ENCODE data around the gene ADAM19.
"Not testable (repeated sequence)": the region's sequence is repeated elsewhere in the genome, so short reads cannot be mapped to it uniquely, and the experiment has no call there.

ADAM19 gene

DNA sequence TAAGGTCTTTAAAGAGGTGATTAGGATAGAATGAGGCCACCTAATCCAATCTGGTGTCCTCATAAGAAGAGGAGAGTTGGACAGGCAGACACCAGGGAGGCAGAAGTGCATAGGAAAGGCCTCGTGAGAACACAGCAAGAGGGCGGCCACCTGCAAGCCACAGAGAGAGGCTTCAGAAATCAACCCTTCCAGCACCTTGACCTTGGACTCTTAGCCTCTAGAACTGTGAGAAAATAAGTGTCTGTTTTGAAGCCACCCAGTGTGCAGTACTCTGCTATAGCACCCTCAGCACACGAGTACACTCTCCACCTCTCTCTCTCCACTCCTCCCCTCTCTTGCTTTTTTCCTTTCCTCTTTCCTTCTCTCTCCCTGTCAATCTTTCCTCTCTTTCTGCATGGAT, 88.7 kb downstream of the ADAM19 start:
- no peak for DNase-seq (ENCODE audit: low read depth in 2 of 3, low spot score in 1 of 3)

DNA sequence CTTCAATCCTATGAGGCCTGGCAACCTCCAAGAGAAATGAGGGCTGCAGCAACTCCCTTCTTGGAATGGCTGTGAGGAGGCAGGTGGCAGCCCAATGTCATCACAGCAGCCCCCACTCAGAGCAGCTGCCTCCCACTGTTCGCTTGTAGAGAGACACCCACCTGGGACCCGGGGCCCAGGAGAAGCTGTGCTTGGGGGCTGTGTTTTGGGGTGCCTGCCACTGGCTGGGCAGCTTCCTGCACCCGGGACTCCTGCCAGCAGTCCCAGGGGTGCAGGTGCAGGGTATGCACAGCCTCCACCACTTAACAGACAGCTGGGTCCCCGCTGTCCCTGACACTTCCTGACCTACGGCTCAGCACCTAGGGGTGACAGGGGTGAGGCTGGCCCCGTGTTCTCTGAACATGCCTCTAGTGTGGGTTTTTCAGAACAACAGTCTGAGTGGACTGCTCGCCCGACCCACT, 89.3 kb downstream of the ADAM19 start:
- no peak for DNase-seq (ENCODE audit: low read depth in 2 of 3, low spot score in 1 of 3)

DNA sequence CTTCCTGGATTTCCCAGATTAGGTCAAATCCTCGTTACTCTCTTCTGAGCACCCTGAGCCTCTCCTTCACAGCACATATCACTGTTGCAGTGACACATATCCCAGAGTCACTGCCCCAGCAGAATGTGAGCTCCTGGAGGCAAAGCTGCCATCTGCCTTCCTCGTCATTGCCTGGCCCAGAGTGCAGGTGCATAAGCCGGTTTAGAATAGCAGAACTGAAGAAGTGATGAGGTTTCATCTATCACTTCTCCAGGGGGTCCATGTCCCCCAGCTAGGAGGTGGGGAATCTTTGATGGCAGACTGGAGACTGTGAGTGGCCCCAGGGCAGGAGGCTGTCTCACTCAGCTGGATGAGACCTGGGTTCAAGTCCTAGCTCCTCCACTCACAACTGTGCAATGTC, 89.8 kb downstream of the ADAM19 start:
- no peak for DNase-seq (ENCODE audit: low read depth in 2 of 3, low spot score in 1 of 3)

DNA sequence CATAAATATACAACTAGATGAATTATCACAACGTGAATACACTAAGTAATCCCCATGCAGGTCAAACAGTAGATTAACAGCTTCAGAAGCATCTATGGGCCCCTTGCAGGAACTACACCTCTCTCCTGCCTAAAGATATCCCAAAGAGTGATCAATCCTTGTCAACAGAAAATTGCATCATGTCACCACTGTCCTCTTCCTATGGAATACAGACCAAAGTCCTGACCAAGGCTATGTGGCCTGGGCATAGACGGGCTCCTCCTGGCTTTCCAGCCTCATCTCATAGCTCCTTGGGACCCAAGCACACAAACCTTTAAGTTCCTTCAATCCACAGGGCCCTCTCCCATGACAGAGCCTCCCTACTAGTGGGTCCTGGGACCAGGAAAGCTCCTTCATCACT, 90.2 kb downstream of the ADAM19 start:
- DNase-seq (ENCODE audit: low read depth in 2 of 3, low spot score in 1 of 3), result no peak

GRCh38 chr5:157484768-157485167, 90.8 kb downstream of the ADAM19 start:
- DNase-seq (ENCODE audit: low read depth in 2 of 3, low spot score in 1 of 3), result no peak

DNA sequence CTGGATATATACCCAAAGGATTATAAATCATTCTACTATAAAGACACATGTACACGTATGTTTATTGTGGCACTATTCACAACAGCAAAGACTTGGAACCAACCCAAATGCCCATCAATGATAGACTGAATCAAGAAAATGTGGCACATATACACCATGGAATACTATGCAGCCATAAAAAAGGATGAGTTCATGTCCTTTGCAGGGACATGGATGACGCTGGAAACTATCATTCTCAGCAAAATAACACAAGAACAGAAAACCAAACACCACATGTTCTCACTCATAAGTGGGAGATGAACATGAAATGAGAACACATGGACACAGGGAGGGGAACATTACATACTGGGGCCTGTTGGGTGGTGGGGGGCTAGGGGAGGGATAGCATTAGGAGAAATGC, 92.9 kb downstream of the ADAM19 start:
- not testable (repeated sequence) for DNase-seq (ENCODE audit: low read depth in 2 of 3, low spot score in 1 of 3)

DNA sequence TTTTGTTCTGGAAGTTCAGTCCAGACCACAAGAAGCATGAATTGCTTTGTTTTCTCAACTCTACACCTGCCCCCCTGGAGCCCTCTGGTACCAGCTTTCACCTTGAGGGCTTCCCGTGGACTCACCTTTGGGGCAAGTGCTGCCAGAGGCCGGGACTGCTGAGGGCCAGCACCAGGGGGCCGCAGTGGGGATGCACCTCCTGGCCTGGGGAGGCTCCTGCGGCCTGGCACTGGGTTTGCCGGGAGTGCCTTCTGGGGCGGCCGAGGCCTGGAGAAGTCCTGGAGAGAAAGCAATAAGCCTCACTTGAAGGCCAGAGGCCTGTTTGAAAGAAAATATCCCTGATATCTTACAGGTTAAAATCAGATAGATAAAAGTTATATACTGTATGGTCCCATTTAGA, 93.9 kb downstream of the ADAM19 start:
- no peak for DNase-seq (ENCODE audit: low read depth in 2 of 3, low spot score in 1 of 3)

DNA sequence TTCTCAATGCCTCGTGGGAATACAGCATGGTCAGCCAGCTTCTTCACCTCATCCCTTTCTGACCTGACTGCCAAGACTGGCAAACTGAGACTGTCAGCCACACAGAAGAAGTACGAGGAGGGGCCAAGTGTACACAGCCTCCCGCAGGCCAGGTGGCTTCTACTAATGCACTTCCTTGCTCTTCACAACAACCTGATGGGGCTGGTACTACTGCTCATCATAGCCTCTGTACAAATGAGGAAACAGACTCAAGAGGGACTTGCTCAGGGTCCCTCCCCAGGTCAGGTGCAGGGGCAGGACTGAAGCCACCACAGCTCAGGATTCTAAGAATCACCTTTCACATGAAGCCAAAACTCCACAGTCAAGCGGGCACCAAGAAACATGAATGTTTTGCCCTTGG, 94.3 kb downstream of the ADAM19 start:
- no peak for DNase-seq (ENCODE audit: low read depth in 2 of 3, low spot score in 1 of 3)

DNA sequence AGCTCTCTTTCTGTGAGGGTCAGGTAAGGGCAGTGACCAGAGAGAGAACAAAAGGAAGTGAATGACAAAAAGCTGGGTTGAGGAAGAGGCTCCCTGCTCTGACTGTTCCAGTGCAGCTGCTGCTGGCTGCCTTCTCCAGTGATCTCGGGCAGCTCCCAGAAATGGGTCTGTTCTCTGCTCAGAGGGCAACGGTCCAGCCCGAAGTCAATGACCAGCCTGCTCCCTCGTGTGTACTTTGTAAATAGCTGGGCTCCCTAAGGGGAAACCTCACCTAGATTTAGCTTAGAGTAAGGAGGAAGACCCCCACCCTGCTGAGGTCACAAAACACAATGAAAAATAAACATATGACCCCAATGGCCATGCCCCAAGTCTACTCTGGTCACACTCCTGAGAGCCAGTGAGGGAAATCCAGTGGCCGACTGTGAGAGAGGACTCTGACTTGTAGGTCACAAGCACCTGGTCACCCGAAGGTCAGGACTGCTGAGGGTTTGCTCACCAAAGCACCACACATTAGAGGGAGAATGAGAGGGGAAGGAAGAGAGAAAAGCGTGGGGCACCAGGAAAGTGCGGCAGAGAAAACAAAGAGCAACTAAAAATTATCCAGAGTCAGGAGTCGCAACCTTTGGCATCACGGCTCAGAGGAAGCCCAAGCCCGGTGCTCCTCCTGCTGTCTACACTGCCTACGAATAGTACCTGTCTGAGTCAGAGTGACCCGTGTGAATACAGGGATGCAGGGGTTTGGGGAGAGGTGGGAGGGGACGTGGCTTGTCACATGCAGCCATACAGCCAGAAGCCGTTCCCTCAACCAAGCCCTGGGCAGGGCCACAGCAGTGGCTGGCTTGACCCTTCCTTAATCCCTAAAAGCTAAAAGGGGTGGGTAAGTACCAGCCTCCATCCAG, 95.7 kb downstream of the ADAM19 start:
- no peak for DNase-seq (ENCODE audit: low read depth in 2 of 3, low spot score in 1 of 3)

GRCh38 chr5:157479166-157479565, 96.4 kb downstream of the ADAM19 start:
- DNase-seq (ENCODE audit: low read depth in 2 of 3, low spot score in 1 of 3), result no peak

GRCh38 chr5:157478726-157479125, 96.8 kb downstream of the ADAM19 start:
- no peak for DNase-seq (ENCODE audit: low read depth in 2 of 3, low spot score in 1 of 3)

- DNase-seq (ENCODE audit: low read depth in 2 of 3, low spot score in 1 of 3), result no peak
These were observed 97.6 kb downstream of the ADAM19 start for GRCh38 chr5:157477814-157478494.

DNA sequence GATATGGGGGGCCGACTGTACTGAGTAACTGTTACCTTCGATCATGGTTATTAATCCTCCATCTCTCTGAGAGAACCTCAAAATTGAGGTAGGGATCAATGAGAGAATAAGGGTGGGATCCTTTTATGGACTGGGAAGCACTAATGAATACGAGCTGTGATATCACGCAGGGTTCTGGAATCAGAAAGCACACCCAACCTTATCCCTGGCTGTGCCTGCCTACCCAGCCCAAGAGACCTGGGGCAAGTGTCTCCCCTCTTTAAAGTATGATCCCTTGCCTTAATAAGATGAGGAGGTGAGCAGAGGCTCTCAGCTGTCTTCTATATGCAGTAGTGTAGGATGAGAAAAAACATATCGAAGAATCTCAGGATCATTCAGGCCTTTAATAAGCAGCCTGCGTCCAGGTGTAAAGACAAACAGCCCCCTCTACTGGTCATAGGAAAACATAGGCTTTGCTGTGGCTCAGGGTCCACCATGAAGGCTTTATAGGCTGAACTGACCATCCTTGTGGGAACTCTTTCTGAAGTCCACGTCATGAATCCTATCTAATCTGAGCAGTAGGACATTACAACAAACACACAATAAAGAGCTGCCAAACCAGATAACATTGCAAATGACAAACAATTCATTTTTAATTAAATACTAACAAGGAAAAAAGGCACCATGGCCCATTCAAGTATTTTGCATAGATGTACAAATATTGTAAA, 98.7 kb downstream of the ADAM19 start:
- peak in 1 of 3 donors; percentile 26 for DNase-seq (ENCODE audit: low read depth in 2 of 3, low spot score in 1 of 3)

GRCh38 chr5:157475432-157475831, 100.1 kb downstream of the ADAM19 start:
- no peak for DNase-seq (ENCODE audit: low read depth in 2 of 3, low spot score in 1 of 3)

DNA sequence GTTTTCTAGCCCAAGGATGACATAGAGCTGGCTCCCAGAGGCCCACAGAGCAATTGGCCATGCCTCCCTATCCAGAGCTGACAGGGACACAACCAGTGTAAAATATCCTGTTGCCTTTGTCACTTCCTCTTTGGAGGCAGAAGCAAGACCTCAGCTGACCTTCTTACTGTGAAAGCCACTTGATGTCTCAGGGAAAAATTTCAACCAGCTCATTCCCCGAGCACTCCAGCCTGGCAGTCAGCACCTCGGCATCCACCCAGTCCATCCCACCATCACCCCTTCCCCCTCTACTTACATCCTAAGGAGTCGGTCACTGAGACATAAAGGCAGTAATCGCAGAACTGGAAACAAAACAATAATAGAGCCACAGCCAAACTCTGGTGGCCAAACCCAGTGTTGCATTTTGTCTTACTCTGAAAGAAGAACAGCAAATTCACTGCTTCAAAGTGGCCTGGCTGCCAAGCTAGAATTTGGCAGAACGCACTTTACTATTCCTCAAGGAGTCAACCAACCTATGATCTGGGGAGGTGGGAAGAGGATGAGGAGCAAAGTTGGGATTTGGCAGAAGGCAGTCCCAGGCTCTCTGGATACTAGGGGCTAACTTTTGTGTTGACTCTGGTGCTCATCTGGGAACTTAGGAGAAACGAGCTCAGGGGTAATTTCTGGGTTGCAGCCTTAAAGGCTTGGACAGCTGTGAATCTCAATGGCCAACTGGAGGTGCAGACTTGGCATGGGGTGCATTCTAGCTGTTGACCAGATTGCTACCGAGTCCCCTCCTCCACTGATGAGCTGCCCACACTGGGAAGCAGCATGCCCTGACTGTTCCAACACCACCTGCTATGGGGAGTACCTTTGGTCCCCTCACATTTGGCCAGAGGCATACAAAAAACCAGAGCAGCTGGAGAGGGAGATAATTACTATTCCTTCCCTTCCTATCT, 101.9 kb downstream of the ADAM19 start:
- DNase-seq (ENCODE audit: low read depth in 2 of 3, low spot score in 1 of 3), result no peak

DNA sequence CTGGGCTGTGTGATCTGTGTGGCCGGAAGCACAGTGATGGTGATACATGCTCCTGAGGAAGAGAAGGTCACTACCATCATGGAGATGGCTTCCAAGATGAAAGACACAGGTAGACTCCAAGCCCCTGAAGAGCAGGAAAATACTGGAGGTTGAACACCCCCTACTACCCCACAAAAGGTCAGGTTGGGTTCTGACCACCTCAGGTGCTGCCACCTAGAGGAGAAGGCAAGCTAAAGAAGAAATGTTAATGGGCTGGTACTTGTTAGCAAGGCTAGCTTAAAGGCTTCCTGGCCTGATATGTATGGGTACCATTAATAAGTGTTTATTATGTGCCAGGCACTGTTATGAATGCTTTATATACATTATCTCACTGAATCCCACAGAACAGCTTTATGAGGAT, 103.9 kb downstream of the ADAM19 start:
- DNase-seq (ENCODE audit: low read depth in 2 of 3, low spot score in 1 of 3), result no peak

DNA sequence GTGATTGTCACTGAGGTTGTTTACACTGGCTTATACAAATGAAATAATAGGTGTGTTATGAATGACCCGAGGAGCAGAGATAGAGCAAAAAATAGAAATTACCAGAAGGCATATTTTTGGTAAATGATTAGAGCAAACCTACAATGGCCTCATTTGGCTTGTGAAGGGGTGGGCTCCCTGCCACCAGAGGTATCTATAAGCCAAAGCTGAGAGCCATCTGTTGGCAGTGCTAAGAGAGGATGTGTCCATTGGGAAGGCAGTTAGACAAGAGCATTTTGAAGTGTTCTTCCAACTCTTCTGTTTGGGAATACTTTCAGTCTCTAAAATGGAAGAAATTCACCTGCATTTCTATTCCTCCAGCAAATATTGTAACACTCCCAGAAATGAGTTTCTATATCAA, 104.9 kb downstream of the ADAM19 start:
- DNase-seq (ENCODE audit: low read depth in 2 of 3, low spot score in 1 of 3), result no peak

- DNase-seq (ENCODE audit: low read depth in 2 of 3, low spot score in 1 of 3), result no peak
These were observed 105.9 kb downstream of the ADAM19 start for GRCh38 chr5:157469687-157470086.

DNA sequence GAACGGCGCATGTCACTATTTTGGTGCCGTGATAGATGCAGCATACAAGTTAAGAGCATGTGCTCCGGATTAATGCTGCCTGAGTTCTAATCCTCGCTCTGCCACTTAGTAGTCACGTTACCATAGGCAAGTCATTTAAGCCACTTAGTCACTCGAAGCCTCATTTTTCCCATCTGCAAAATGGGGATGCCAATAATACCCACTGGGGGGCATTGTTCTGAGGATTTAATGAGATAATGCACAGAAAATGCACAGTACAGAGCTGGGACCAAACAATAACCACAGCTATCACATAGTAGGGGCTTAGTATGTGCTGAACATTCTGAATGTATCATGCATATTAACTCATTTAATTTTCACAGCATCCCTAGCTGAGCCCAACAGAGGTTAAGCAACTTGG, 106.5 kb downstream of the ADAM19 start:
- DNase-seq (ENCODE audit: low read depth in 2 of 3, low spot score in 1 of 3), result no peak

- no peak for DNase-seq (ENCODE audit: low read depth in 2 of 3, low spot score in 1 of 3)
These were observed 107.1 kb downstream of the ADAM19 start for GRCh38 chr5:157468293-157468965.
